WI38 (cell line): Measurements from ENCODE around the gene GFM1.

Source experiments
- H3K4me3 ChIP-seq: 2 replicates; pipeline ENCODE4 v1.5.1; 2011; ENCODE audit warnings: low read depth, mild to moderate bottlenecking, control low read depth, low read length
- TF ChIP-seq, protein P1 (sequence below): IDR thresholded peaks from 2 replicates; pipeline ENCODE4 v1.5.1; 2012; ENCODE audit warnings: low read depth, mild to moderate bottlenecking, control low read depth, low read length

The GFM1 gene

GRCh38 chr3:158712443-158712842, 68.1 kb downstream of the GFM1 start:
- no peak overlapping the region for H3K4me3 ChIP-seq
- TF ChIP-seq, protein P1, sequence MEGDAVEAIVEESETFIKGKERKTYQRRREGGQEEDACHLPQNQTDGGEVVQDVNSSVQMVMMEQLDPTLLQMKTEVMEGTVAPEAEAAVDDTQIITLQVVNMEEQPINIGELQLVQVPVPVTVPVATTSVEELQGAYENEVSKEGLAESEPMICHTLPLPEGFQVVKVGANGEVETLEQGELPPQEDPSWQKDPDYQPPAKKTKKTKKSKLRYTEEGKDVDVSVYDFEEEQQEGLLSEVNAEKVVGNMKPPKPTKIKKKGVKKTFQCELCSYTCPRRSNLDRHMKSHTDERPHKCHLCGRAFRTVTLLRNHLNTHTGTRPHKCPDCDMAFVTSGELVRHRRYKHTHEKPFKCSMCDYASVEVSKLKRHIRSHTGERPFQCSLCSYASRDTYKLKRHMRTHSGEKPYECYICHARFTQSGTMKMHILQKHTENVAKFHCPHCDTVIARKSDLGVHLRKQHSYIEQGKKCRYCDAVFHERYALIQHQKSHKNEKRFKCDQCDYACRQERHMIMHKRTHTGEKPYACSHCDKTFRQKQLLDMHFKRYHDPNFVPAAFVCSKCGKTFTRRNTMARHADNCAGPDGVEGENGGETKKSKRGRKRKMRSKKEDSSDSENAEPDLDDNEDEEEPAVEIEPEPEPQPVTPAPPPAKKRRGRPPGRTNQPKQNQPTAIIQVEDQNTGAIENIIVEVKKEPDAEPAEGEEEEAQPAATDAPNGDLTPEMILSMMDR, result no peak

- no peak overlapping the region for H3K4me3 ChIP-seq
- TF ChIP-seq, protein P1, result no peak
These were observed 68.8 kb downstream of the GFM1 start for GRCh38 chr3:158713094-158713499.

DNA sequence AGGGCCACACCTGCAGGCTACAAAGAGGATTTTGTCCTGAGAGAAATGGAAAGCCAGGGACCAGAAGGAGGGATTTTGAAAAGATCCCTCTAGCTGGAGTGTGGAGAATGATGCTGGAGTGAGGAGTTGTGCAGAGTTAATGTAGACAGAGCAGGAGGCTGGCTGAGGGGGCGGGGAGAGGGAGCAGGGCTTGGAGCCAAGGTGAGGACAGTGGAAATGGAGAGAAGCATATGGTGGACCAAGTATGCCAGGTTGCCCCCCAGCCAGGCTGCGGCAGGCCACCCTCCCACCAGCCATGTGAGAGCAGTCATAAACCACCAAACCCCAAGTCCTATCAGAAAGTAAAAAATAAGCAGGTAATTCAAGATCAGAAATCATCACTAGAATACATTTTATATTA, 73.2 kb downstream of the GFM1 start:
- TF ChIP-seq, protein P1, result no peak
- H3K4me3 ChIP-seq, result no peak overlapping the region

DNA sequence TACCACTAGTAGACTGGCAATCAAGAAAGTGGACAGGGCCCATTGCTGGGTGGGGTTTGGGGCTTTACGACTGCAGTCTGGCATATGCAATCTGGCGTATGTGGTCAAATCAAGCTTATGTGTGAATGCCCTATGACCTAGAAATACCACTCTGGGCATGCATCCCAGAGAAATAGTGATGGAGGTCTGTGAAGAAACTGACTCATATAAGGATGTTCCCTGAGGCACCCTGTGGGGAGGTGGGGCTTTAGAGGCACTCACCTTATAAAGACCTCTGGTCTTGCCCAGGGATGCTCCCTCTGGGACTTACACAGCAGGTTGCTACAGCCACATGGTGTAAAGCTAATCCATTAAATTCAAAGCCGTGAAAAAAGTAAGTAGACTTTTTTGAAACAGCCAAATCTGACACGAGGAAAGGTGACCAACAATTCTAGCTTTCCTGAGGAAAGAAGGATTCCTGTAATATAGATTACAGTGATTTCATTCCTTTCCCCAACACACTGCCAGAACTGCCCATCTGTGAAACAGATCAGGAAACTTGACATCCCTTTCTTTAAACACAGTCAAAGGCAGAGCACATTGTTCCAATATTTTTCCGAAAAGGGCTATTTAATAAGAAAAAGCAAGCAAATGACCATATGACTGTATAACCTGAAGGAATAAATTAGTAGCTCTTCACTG, 74.3 kb downstream of the GFM1 start:
- TF ChIP-seq, protein P1, result no peak

DNA sequence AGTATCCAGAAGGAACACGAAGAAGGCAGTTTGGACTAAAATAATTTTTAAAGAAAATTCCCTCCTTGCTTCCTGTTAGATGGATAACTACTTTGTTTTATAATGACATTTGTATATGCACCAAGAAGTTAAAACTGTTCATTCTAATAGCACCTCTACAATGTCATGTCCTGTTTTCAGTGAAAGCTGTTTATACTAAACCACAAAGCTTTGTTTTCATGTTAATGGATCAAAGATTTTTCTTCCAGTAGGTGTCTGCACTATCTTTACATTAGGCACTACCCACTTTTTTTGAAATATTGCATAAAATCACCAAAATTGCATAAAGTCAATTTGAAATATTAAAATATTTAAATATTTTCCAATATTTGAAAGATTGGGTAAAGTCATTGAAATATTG, 77.8 kb downstream of the GFM1 start:
- TF ChIP-seq, protein P1, result no peak
- H3K4me3 ChIP-seq, result no peak overlapping the region

More for the DNA sequence above, 74.3 kb downstream of the GFM1 start:
- no peak overlapping the region for H3K4me3 ChIP-seq

DNA sequence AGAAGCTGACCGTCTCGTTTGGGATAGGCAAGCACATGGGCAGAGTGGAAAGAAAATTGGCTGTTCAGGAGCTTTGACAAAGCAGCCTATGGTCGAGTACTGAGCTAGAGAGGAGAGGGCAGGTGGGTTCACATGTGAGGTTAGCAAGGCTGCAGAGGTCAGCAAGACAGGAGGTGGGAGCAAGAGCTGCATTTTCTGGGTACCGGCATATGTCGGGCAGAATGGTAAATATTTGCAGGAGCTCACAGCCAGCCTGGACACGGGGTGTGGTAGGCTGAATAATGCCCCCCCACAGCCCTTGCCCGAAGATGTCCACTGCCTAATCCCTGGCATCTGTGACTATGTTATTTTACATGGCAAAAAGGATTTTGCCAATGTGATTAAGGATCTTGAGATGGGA, 79.7 kb downstream of the GFM1 start:
- H3K4me3 ChIP-seq, result no peak overlapping the region
- TF ChIP-seq, protein P1, result no peak

DNA sequence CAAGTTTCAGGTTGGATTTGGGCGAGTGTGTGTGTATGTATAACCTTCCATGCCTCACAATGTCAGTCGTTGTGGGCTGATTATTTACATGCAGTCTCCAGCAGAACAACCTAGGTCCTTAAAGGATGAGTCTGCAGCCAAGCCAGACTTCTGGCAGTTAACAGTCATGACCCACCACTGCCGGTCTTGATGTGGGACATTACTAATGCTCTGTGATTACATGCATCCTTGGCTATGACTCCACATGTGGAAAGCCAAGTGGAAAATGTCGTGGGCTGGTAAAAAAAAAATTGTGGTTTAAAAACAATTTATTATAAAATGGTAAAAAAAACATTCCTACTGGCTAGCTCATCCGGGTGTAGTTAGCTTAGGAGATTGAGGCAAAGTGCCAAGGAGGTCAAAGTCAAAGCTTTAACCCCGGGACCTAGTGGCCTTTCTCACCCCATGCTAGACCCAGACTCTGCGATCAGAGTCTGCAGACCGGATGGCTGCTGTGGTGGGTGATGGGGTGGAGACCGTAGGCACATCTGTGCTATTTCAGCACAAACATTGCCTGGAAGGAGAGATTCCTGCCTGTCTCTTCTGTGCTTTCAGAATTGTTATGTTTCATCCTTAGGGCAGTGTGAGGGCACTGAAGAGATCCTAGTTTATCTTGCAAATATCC, 81.2 kb downstream of the GFM1 start:
- TF ChIP-seq, protein P1, result no peak
- no peak overlapping the region for H3K4me3 ChIP-seq
